ENCODE data around the gene ZBTB16.

DNA sequence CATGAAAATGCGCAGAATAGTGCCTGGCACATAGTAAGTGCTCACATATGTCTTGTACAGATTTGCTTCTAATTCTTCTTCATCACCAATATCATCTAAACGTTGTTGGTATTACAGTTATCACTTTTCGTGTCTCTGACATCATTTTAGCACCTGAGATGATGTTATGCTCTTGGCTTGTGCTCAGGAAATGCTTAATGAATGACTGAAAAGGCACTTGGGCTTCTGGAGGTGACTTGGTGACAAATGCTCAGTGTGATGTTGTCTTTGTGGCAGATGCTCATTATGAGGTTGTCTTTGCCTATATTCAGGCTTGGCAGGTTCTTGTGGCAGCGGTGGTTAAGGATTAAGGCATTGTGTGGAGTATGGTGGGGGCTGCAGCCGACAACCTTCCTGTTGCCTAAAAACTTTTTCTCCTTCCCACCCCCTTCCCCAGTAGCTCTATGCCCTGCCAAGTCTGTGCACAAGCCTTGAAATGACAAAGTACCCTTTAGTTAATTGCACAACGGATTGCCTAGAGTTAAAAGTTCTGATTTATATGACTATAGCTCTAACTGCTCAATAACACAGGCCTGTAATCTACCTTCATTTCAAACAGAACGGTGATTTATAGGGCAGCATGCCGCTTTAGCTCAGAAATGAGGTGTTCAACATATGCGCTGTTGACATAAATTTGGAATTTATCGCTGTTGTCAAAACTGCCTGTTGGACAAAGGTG is 82.5 kb downstream of the ZBTB16 start:
- TF ChIP-seq, protein P1, sequence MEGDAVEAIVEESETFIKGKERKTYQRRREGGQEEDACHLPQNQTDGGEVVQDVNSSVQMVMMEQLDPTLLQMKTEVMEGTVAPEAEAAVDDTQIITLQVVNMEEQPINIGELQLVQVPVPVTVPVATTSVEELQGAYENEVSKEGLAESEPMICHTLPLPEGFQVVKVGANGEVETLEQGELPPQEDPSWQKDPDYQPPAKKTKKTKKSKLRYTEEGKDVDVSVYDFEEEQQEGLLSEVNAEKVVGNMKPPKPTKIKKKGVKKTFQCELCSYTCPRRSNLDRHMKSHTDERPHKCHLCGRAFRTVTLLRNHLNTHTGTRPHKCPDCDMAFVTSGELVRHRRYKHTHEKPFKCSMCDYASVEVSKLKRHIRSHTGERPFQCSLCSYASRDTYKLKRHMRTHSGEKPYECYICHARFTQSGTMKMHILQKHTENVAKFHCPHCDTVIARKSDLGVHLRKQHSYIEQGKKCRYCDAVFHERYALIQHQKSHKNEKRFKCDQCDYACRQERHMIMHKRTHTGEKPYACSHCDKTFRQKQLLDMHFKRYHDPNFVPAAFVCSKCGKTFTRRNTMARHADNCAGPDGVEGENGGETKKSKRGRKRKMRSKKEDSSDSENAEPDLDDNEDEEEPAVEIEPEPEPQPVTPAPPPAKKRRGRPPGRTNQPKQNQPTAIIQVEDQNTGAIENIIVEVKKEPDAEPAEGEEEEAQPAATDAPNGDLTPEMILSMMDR (IDR thresholded peaks at IDR 0.05 in 8 of 11, conservative IDR thresholded peaks at IDR 0.05 in 3 of 11) = no peak
- TF ChIP-seq POLR2AphosphoS5 (IDR thresholded peaks at IDR 0.05) = no peak

Measured in spleen (tissue), 7 donors.